Coronary artery (tissue), 2 donors: ENCODE data around the gene ATP6V0B.

ENCODE experiments used
- DNase-seq: peaks from one replicate; pipeline ENCODE4 v3.0.0-alpha.2; 2017; ENCODE audit warnings: low spot score
- H3K27ac ChIP-seq, 2 donors: fragments of 200-600 bp; sonication (generic); one replicate each; pipeline ENCODE4 v1.5.1; 2016 to 2019
- H3K4me3 ChIP-seq: fragments of 200-600 bp; sonication (generic); 2 replicates; pipeline ENCODE4 v1.5.1; 2016; ENCODE audit warnings: mild to moderate bottlenecking, moderate library complexity
- TF ChIP-seq, protein P1 (sequence below): fragments of 200-600 bp; sonication (generic); IDR thresholded peaks from one replicate; pipeline ENCODE4 v1.5.1; 2019; ENCODE audit warnings: antibody characterized with exemption

The ATP6V0B gene

DNA sequence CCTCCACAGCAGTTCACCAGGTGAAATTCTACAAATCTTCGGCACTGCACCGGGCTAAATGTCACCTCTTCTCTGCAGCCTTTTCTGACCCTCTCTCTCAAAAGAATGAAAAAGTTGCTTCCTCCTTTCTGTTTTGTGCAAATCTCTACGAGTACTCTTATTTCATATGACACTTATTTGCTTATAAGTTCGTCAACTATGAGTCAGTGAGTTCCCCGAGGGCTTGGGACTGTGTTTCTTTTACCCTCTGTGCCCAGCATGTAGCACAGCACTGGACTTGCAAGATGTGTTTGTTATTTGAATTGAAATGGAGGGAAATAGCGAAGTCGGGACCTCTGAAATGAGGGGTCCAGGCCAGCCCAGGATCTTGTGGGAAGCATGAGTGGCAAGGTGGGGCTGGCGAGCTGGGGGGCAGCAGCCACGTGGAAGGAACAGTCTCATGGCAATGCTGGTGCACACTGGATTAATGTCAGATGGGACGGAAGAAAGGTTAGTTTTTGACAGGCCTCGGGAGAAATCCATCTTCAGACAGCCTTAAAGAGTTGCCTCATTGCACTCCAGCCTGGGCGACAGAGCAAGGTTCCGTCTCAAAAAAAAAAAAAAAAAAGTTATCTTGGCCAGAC is 50.3 kb downstream of the ATP6V0B start:
- no peak for DNase-seq
- no peak overlapping the region for H3K27ac ChIP-seq
- TF ChIP-seq, protein P1, sequence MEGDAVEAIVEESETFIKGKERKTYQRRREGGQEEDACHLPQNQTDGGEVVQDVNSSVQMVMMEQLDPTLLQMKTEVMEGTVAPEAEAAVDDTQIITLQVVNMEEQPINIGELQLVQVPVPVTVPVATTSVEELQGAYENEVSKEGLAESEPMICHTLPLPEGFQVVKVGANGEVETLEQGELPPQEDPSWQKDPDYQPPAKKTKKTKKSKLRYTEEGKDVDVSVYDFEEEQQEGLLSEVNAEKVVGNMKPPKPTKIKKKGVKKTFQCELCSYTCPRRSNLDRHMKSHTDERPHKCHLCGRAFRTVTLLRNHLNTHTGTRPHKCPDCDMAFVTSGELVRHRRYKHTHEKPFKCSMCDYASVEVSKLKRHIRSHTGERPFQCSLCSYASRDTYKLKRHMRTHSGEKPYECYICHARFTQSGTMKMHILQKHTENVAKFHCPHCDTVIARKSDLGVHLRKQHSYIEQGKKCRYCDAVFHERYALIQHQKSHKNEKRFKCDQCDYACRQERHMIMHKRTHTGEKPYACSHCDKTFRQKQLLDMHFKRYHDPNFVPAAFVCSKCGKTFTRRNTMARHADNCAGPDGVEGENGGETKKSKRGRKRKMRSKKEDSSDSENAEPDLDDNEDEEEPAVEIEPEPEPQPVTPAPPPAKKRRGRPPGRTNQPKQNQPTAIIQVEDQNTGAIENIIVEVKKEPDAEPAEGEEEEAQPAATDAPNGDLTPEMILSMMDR: no peak
- H3K4me3 ChIP-seq: no peak overlapping the region

DNA sequence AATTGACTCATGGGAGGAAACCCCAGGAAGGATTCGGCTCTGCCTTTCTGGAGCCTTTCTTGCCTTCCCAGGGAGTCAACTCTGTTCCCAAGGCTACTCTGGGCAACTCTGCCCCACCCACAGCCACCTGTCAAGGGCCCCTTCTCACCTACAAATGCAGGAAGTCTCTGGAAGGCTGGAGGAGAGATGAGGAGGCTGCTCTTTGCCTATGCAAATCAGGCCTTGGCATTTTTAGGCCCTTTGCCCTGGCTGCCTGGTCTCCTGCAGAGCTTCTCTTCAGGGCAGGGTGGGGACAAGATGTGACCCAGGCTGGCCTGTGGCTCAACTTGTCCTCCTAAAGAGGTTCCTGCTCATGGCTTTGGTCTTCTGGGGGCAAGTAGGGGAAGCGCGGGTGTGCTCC is 51.1 kb downstream of the ATP6V0B start:
- TF ChIP-seq, protein P1: no peak
- H3K27ac ChIP-seq: no peak overlapping the region
- DNase-seq: no peak
- H3K4me3 ChIP-seq: no peak overlapping the region

DNA sequence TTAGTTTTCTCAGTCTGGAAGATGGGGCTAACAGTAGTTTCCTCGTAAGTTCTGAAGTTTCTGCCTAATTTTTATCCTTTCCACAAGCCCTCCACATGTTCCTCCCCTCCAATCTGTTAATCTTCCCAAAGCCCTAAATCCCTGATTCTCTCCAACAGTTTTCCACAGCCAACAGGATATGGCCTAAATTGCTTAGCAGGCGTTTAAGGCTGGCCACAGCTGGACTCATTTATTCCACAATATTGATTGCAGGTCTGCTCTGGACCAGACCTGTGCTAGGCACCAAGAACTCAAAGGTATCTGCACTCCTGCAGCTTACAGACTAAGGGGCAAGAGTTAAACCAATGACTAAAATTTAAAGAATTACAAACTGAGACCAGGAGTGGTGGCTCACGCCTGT is 52.6 kb downstream of the ATP6V0B start:
- DNase-seq: no peak
- Histone ChIP-seq H3K4me3 (no peak overlapping the region), H3K27ac (no peak overlapping the region)
- TF ChIP-seq, protein P1: no peak
